A673 (cell line): ENCODE measurements around the gene KLHL18.

Experiments used
- EZH2 ChIP-seq: fragments of 200-600 bp; sonication (generic); IDR thresholded peaks from 2 replicates; pipeline ENCODE4 v1.6.1; 2017; ENCODE audit warnings: borderline replicate concordance, low read depth, mild to moderate bottlenecking, mixed read lengths, antibody characterized with exemption, low read length; ENCODE audit not compliant: poor library complexity, severe bottlenecking
- TF ChIP-seq, protein P1 (sequence below): fragments of 300-800, 200-600 bp; sonication (generic); conservative IDR thresholded peaks from 2 replicates; pipeline ENCODE4 v1.5.1; 2017; ENCODE audit warnings: low read depth, mild to moderate bottlenecking, antibody characterized with exemption, low read length, moderate library complexity, mixed read lengths

- TF ChIP-seq, protein P1, sequence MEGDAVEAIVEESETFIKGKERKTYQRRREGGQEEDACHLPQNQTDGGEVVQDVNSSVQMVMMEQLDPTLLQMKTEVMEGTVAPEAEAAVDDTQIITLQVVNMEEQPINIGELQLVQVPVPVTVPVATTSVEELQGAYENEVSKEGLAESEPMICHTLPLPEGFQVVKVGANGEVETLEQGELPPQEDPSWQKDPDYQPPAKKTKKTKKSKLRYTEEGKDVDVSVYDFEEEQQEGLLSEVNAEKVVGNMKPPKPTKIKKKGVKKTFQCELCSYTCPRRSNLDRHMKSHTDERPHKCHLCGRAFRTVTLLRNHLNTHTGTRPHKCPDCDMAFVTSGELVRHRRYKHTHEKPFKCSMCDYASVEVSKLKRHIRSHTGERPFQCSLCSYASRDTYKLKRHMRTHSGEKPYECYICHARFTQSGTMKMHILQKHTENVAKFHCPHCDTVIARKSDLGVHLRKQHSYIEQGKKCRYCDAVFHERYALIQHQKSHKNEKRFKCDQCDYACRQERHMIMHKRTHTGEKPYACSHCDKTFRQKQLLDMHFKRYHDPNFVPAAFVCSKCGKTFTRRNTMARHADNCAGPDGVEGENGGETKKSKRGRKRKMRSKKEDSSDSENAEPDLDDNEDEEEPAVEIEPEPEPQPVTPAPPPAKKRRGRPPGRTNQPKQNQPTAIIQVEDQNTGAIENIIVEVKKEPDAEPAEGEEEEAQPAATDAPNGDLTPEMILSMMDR, result no peak
- TF ChIP-seq EZH2, result no peak
Observed at GRCh38 chr3:47270526-47270925, 12.2 kb upstream of the KLHL18 start.
